Measurements from ENCODE around the gene CD80. TPM values are rescaled to one million over a fixed set of nuclear protein-coding genes. Genes with fewer than 3 reads are reported as not detected.

Gene CD80
- polyA plus RNA-seq, 1 of the 3 experiments (the other 2 are of a cell fraction), result not detected

- TF ChIP-seq GABPA (IDR thresholded peaks at IDR 0.05; ENCODE audit: low read depth) (no peak), CTCF (IDR thresholded peaks at IDR 0.05) (no peak), FOXJ3 (CRISPR knock-in tag; IDR thresholded peaks at IDR 0.05) (no peak), POLR2AphosphoS5 (IDR thresholded peaks at IDR 0.05; ENCODE audit: low read depth, low read length) (no peak), TCF12 (IDR thresholded peaks at IDR 0.05) (no peak), PBX3 (IDR thresholded peaks at IDR 0.05) (no peak), GATA2 (CRISPR knock-in tag; IDR thresholded peaks at IDR 0.05) (no peak), TEAD4 (IDR thresholded peaks at IDR 0.05; ENCODE audit: borderline replicate concordance, insufficient read depth) (no peak), USF1 (IDR thresholded peaks at IDR 0.05; ENCODE audit: borderline replicate concordance, low read depth) (no peak), NRF1 (IDR thresholded peaks at IDR 0.05; ENCODE audit: low read depth, low read length) (no peak), YY1 (IDR thresholded peaks at IDR 0.05; ENCODE audit: low read depth) (no peak), MAX (IDR thresholded peaks at IDR 0.05; ENCODE audit: low read depth) (no peak), EP300 (IDR thresholded peaks at IDR 0.05; ENCODE audit: borderline replicate concordance in 1 of 2, low read depth in 1 of 2, low read length in 1 of 2) (no peak), MEF2A (IDR thresholded peaks at IDR 0.05; ENCODE audit: borderline replicate concordance, low read depth) (no peak), FOSL2 (IDR thresholded peaks at IDR 0.05; ENCODE audit: borderline replicate concordance, low read depth) (no peak), ELF1 (IDR thresholded peaks at IDR 0.05) (no peak)
- no peaks in the 10 kb centered on the region for H4K20me1 ChIP-seq (ENCODE audit: insufficient read depth)
- no peaks in the 10 kb centered on the region; a peak in 1 of 4 replicates for H3K4me1 ChIP-seq (ENCODE audit: control insufficient read depth in 1 of 2, insufficient read depth in 2 of 2, low read depth in 1 of 2, low read length in 1 of 2)
- no peaks in the 10 kb centered on the region for H3K79me2 ChIP-seq (ENCODE audit: insufficient read depth)
- no peaks in the 10 kb centered on the region for H3K9me3 ChIP-seq
- H3K4me3 ChIP-seq (ENCODE audit: low read depth in 2 of 2, low read length in 1 of 2), result no peak overlapping the region
- H3K27ac ChIP-seq (ENCODE audit: low read depth in 2 of 2, low read length in 1 of 2), result no peak overlapping the region
- no peaks in the 10 kb centered on the region for H3F3A ChIP-seq (replicated peaks; ENCODE audit: insufficient read depth)
- no peak overlapping the region for H2AFZ ChIP-seq (ENCODE audit: low read depth)
- H3K4me2 ChIP-seq, result no peak overlapping the region
- 89% methylated on average over 9 of the region's 9 CpGs for WGBS (ENCODE audit: low lambda C conversion rate)
- H3K9me2 ChIP-seq, result no peaks in the 10 kb centered on the region
- ChIA-PET POLR2A (no interaction called here), CTCF (no interaction called here)
- H3K9ac ChIP-seq, result no peak overlapping the region
- no peaks in the 10 kb centered on the region for H3K27me3 ChIP-seq (ENCODE audit: insufficient read depth)
- no peak for DNase-seq
- H3K36me3 ChIP-seq (replicated peaks in 1 of 2; ENCODE audit: control insufficient read depth in 1 of 2, insufficient read depth in 2 of 2, low read length in 1 of 2), result no peaks in the 10 kb centered on the region
Measured at GRCh38 chr3:119550192-119550910, 9.1 kb downstream of the CD80 start.

All from SK-N-SH (cell line).